ENCODE data around the gene RAP1A. TPM values are rescaled to one million over a fixed set of nuclear protein-coding genes. Genes with fewer than 3 reads are reported as not detected.

RAP1A gene
- total RNA-seq, 1 donor from 2014 or later = 114 TPM

DNA sequence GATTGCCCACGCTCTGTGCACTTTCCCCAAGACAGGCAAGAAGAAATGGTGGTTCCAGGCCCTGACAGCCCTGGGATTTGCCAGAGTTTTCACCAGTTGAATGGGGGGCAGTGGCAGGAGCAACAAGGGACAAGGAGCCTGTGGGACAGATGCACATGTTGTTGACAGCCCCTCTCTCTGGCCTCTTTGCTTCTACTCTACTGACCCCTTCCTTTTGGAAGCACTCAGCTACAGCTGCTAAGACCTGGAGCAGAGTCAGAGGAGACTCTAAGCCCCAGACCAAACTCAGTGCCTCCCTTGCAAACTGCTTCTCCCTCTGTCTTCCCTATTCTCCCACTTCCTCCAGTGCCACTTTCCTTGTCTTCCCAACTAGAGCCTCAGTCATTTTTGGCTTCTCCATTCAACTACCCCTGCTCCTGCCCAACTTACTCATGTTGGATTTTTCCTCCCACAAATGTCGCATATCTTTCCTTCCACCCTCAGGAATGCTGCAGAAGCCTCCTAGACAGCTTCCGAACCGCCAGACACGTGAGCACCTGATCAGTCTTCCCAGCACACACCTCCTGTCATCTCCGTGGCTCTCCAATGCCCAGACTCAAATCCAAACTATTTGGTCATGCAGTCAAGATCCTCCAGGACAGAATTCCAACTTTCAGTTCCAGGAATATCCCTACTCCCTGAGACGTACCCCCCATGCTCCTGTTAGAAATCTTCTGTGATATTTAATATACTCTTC lies 110.5 kb downstream of the RAP1A start:
- intact Hi-C loops (cut with DNase I) = no loop called here
- no peak for DNase-seq (ENCODE audit: low spot score)

DNA sequence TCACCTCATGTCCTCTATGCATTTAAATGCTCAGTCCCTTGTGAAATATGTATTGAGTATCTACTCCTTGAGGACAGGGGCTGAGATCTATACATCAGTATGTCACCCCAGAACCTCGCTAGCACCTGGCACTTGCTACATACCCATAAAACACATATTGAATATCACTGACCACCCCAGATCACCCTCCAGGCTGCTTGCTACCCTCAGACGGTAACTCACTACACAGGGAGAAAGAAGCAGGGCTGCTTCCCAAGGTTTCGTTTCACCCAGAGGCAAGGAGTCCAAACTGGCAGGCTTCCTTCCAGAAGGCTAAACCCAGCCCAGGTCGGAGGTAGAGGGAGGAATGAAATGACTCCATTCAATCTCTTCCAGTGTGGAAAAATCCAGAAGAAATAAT lies 111.1 kb downstream of the RAP1A start:
- intact Hi-C loops (cut with DNase I) = no loop called here

DNA sequence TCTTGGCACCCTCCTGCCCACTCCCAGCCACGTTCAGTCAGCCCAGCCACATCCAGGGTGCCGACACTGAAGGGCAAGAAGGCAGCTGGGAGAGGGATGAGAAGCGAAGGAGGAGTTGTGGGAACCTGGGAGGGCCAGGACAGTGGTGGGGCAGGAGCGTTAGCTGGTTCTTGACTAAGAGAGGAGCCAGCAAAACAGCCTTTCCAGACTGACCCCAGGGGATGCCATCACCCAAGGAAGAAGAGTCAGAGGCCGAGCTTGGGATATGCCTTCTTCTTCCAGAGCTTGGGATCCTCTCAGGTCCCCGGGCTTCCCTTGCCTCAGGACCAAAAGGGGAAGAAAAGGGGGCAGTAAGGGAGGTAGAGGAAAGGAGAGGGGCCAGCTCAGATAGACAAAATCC lies 112.4 kb downstream of the RAP1A start:
- intact Hi-C loops (cut with DNase I) = no loop called here
- DNase-seq (ENCODE audit: low spot score) = no peak

More for the DNA sequence above, 111.1 kb downstream of the RAP1A start:
- no peak for DNase-seq (ENCODE audit: low spot score)

DNA sequence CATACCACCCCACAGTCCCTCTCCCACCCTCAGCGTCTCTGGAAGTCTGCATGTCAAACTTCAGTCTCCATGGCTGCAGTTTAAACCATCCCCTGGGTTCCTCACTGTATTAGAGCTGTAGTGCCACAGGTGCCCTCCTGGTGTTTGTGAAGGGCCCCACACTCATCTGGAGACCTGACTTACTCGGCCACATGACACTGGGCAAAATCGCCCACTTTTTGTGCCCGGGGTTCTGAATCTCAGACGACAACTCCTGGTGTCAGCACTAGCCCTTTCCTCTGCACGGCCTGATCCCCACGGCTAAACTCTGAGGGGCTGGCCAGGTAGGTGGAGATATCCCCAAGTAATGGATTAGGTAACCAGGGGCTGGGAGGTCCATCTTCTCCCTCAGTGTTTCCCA lies 113.1 kb downstream of the RAP1A start:
- no peak for DNase-seq (ENCODE audit: low spot score)
- intact Hi-C loops (cut with DNase I) = loop anchor here (1.0 kb wide), 1 partner anchor 23 kb away; the partner anchor contains the start of gene DDX20

DNA sequence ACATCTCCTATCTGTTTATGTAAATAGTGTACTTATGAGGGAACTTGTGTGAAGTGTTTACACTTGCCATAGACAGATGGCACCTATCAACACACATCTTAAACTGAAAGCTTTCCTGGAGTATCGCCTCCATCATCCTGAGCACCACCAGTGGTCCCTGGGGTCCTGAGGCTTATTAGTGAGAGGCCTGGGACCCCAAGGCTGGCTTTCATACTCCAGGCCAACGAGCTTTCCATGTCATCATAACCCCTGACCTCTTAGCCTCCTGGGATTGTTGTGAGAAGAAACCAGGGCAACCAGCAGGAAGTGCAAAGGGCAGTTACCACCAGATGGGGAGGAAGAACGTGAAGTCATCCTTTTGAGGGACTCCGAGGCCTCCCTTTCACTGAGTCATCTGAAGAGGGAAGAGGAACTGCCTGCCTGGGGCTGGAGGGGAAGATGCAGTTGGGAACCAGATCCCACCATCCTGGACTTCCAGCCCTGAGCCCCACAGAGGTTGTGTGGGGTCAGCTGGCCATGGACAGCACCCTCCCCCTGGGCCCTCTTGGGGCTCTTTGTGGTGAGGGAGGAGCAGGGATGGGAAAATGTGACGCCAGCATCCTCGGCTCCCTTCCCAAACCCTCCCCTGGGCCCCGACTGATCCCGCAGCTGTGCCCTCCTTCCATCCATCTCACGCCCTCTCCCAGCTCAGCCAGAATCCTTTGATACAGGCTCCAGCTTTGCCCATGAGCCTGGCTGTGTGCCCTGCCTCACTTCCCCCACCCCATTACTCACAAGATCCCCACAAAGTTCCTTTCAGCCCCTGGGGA lies 113.8 kb downstream of the RAP1A start:
- peak; percentile 92 for DNase-seq (ENCODE audit: low spot score)

DNA sequence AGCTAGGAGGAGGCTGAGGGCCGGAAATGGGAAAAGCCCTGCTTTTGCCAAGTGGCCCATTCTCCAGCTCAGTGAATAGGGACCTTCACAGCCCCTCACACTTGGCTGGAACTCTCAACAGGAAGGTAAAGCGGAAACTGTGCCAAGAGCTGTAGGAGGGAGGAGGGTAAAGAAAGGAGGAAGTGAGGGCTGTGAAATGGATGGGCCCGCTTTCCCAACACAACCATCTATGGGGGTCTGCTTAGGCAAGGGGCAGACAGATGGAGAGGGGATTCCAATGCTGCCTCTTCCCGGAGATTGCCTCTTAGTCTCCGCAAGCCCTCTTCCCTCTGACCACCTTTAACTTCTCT lies 114.4 kb downstream of the RAP1A start:
- no peak for DNase-seq (ENCODE audit: low spot score)
- intact Hi-C loops (cut with DNase I) = loop anchor here (1.0 kb wide), 1 partner anchor 21 kb away; the partner anchor contains the start of gene DDX20

More for the DNA sequence above, 113.8 kb downstream of the RAP1A start:
- intact Hi-C loops (cut with DNase I) = loop anchor here (1.0 kb wide), 1 partner anchor 22 kb away; the partner anchor contains the start of gene DDX20

DNA sequence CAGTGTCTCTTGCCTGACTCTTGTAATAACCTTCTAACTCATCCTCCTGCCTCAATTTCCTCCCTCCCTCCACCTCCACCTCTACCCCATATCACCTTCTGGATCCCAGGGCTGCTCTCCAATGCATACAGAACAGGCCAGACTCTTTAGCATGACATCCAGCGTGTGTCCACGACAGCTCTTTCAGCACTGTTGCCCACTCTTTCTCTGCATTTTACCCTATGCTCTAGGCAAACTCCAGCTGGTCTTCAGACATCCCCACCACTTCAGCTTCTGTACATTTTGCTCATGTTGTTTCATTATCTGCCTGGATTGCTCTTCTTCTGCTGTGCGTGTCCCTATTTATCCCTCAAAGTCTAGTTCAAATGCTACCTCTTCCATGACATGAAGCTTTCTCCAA lies 114.8 kb downstream of the RAP1A start:
- DNase-seq (ENCODE audit: low spot score) = no peak
- intact Hi-C loops (cut with DNase I) = no loop called here

DNA sequence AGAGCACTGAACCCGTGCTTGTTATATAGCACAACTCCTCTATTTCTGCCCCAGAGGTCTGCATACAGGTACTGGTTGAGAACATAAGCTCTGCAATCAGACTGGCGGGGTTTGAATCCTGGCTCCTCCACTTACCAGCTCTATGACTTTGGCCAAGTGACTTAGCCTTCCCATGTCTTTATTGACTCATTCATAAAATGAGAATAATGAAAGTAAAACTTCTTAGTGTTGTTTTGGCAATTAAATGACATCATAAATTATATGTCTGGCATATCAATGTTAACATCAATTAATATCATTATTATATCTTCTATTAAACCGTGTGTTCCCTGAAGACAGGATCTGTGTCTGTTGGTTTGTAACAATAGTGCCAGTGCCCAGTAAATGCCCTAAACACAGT lies 115.3 kb downstream of the RAP1A start:
- intact Hi-C loops (cut with DNase I) = loop anchor here (5.0 kb wide), 2 partner anchors 113 to 228 kb away; no protein-coding TSS in a partner anchor
- no peak for DNase-seq (ENCODE audit: low spot score)

DNA sequence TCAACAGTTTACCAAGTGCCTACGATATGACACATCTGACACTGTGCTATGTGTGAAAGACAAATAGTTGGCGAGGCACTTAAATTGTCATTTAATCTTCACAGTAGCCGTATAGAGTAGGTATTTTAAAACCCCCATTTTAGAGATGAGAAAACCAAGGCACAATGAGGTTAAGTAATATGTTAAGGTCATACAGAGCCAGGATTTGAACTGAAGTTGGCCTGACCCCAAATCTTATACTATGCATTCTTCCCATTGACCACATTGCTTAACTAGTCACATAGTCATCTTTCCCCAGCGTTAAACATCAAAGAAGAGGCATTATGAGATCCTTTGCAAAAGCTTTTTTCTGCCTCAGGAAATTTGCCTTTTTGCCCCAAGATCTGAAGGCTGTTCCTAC lies 115.7 kb downstream of the RAP1A start:
- no peak for DNase-seq (ENCODE audit: low spot score)
- intact Hi-C loops (cut with DNase I) = loop anchor here (5.0 kb wide), 2 partner anchors 113 to 228 kb away; no protein-coding TSS in a partner anchor

DNA sequence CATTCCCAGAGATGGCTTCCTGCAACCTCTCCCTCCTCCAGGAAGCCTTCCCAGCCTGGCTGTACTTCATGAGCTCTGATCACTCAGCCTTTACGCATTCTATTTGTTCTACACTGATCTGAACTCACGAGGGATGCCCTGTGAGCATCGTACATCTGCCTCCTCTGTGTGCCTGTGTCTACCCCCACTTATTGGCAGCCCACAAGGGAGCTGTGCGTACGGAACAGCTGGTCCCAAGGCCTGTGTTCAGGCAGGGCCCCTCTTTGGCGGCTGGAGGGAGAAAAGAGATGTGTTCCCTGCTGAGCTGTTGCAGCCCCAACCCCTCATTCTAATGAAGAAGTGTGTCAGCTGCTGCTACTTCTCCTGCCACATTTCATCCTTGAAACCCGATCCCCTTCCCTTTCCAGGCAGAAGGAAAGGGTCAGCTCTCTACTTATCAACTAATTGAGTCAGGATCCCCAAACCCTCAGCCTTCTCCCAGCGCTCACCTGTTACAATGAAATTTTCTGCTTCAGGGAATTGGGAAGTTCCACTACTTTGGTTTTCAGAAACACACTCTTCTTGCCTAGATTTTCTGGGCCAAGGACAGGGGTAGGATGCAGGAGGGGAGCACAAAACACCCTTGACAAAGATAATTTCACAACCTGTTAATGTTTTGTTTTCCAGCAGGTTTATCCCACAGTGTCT lies 116.4 kb downstream of the RAP1A start:
- no peak for DNase-seq (ENCODE audit: low spot score)
- intact Hi-C loops (cut with DNase I) = loop anchor here (5.0 kb wide), 2 partner anchors 114 to 229 kb away; no protein-coding TSS in a partner anchor

DNA sequence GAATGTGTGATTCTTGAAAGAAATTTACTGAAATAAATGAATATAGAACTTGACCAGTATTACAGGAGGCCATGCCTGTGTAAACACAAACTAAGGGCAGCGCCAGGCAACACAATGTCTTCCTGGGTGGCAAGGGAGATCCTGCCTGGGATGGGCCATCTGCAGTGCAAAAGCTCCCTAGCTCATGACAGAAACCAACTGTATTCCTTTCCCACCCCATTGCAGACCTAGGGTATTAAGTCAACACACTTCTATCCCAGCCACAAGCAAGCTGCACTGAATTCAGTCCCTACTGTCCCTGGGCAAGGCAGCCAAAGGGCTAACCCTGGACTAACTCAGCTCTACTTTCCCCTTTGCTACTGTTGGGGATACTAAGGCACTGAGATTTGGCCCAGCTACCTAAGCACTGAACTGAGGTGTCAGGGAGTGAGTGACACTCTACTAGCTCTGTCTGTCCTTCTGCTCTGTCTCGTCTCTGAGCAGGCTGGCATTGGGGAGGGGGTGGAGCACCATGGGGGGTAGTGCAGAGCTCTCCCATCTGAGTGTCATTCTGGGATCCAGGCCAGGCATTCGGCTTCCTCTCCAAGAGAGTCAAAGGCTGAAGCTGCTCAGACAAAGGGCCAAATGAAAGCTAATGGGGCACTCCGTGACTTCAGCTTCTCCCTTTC lies 117.1 kb downstream of the RAP1A start:
- intact Hi-C loops (cut with DNase I) = loop anchor here (5.0 kb wide), 2 partner anchors 114 to 229 kb away; no protein-coding TSS in a partner anchor
- peak; percentile 89 for DNase-seq (ENCODE audit: low spot score)

DNA sequence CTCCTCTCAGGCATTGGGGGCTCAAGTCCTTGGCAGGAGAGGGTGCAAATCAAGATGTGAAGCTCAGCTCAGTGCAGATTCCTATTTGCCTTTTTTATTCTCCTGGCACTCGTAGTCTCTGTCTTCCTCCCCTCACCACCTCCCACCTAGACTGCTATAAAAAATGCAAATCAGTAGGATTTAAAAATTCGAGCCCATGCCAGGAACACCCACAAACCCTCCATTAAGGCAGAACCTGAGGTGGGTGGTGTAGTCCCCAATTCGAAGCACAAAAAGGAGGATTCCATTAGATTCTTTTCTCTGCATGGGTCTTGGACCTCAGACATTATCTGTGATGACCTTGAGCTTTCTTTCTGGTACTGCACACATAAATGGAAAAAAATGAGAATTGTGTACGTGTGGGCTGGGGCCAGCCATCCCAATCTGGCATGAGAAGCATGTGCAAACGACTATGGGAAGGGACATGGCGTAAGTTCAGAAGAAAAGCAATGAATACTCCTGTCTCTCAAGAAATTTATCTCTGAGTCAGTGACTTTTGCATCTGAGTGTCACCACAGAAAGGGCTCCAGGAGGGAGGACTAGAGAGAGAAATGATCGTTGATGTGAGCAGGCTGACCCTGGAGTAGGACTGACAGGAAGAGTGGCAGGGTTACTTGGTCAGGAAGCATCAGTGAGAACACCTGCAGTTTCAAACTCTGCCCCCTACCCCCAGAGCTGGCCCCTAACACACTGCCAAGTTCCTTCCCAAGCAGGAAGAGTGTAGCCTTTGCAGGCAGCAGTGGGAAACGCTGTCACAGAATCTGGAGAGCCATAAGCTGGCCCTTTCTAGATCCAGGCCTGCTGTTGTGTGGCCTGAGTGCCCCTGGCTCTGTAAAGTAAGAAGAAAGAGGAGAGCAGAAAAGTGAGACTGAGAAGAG lies 117.9 kb downstream of the RAP1A start:
- DNase-seq (ENCODE audit: low spot score) = no peak
- intact Hi-C loops (cut with DNase I) = loop anchor here (2.0 to 5.0 kb wide), 3 partner anchors 17 to 230 kb away; no protein-coding TSS in a partner anchor

DNA sequence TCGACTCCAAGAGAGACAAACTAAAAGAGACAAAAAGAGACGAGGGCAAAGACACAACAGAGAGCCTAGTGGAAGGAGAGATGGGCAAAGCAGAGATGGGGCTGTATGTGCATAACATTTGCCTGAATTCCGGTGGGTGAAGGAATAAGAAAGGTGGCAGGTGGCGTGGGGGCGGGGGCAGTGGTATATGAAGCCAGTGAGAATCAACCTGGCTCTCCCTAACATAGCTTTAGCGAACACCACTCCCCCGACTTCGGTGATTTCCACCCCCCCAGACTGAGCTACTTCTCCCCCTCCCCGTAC lies 118.5 kb downstream of the RAP1A start:
- intact Hi-C loops (cut with DNase I) = loop anchor here (2.0 to 5.0 kb wide), 3 partner anchors 17 to 231 kb away; no protein-coding TSS in a partner anchor
- DNase-seq (ENCODE audit: low spot score) = no peak

DNA sequence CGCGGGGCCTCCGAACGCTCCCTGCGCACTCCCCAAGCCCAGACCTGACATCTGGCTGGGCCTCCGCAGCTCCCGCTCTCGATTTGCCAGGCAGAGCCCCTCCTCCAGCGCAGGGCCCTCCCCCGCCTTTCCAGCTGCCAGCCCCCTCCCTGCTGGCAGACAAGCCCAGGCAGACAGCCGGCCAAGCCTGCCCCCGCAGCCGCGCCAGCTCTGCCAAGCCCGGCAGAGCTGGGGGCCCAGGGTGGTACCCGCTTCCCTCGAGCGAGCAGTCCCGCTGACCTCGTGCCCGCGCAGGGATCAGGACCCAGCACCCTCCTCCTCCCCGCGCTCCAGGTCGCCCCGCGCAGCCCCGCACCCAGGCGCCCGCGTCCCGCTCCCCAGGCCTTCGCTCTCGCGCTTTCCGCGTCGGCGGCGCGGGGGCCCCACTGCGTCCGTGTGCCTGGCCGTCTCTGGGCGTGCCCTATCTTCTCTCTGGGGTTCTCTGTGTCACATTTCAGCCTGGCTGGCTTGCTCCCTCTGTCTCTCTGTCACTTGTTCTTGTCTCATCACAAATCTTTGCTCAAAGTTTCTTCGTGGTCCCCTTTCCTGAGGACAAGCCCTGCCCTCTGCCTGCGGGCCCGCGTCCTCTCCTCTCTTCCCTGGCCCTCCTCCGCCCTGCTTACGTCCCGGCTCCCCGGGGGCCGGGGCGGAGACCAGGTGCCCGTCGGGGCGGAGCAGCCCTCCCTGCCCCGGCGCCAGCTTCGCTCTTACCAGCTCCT lies 119.0 kb downstream of the RAP1A start:
- intact Hi-C loops (cut with DNase I) = loop anchor here (1.0 to 5.0 kb wide), 4 partner anchors 17 to 231 kb away; partner anchors contain the start of gene DDX20
- DNase-seq (ENCODE audit: low spot score) = peak; percentile 92

DNA sequence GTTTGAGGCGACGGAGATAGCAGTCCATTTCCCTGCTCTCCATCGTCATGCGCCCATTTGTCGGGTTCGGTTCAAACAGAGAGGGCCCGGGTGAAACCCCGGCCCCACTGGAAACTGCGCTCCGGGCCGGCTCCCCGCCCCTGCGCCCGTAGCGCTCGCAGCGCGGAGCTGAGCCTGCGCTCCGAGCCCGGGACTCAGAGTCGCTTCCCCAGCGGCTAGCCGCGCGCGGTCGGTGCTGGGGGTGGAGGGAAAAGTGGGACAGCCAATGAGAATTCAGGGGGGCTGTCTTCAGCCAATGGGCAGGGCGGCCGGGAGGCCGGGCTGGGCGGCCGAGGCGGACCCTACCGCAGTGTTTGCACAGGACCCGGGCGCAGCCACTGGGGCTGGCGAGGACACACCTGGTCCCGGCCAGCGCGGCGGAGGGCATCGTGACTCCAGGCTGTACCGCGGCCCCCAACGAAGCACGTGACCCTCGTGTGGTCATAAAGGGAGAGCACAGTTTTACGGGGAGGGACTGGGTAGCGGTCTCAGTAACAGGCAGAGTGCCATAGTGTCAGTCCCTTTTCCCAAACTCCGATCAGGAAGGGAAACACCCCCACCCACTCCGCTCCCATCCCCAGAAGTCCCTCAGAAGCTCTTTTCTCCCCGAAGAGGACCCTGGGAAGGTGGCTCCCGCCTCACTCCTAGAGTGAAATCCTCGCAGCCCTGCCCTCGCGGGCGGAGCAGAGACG lies 119.8 kb downstream of the RAP1A start, which contains the start of gene INKA2:
Gene INKA2, minus strand, starts transcription at position 202 of the 731 bp plus-strand sequence. Its CDS starts 153 bp downstream, at position 49.
- intact Hi-C loops (cut with DNase I) = loop anchor here (1.0 to 5.0 kb wide), 4 partner anchors 16 to 232 kb away; partner anchors contain the start of gene DDX20
- peak; percentile 98 for DNase-seq (ENCODE audit: low spot score)

DNA sequence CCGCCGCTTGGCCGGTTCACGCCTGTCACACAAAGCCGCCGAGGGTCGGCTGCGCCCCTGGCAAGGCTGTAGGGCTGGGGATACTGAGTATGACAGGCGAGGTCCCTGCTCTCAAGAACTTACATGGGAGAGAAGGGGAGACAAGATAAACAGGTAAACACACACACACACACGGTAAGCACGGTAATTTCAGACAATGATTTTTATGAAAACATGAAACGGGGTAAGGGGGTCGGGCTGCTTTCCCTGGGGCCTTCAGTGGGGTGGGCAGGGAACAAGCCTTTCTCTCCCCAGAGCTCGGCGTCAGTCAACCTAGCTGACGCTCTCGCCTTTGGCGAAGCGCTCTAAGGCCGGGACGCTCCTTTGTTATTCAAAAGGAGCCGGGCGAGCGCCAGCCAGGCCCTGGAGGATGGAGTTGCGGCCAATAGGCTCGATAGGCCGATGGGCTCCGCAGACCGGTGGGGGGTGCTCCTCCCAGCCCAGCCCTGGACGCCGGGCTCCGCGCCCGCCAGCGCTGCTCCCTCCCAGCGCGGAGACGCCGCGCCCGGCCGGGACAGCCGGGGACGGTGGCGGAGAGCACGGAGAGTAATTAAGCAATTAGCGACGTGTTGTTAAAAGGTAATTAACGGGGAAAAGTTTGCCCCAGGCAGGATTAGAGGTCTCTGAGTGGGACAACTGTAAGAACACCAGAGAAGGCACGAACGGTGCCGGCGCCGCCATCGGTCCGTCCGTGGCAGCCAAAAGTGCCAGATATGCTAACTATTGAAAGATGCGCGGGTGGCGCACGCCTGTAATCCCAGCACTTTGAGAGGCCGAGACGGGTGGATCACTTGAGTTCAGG lies 120.6 kb downstream of the RAP1A start:
- intact Hi-C loops (cut with DNase I) = loop anchor here (1.0 to 5.0 kb wide), 4 partner anchors 15 to 233 kb away; partner anchors contain the start of gene DDX20
- peak; percentile 86 for DNase-seq (ENCODE audit: low spot score)

Data from cardiac septum (tissue), 1 donor.